HCT116 (cell line): ENCODE results near the gene SLC7A7.

Experiments
- CTCF ChIP-seq, 3 experiments: fragments of 200-600 bp in 1 of 3; sonication (generic) in 1 of 3; IDR thresholded peaks in 2 of 3; conservative IDR thresholded peaks in 1 of 3; 2 replicates each; pipeline ENCODE4 v1.5.1; 2012 to 2017; ENCODE audit warnings: low read depth in 2 of 3, low read length in 2 of 3, antibody characterized with exemption in 1 of 3, borderline replicate concordance in 1 of 3, control low read depth in 1 of 3, mild to moderate bottlenecking in 1 of 3, mixed read lengths in 1 of 3, mixed run types in 1 of 3, moderate library complexity in 1 of 3; ENCODE audit not compliant: insufficient read depth in 1 of 3
- POLR2A ChIP-seq: IDR thresholded peaks from 2 replicates; pipeline ENCODE4 v1.7.0; 2011; ENCODE audit warnings: borderline replicate concordance; ENCODE audit not compliant: insufficient read depth, insufficient read length; ENCODE audit errors: extremely low read depth

- TF ChIP-seq POLR2A = no peak
- no peak for TF ChIP-seq CTCF (IDR thresholded peaks at IDR 0.05 in 2 of 3, conservative IDR thresholded peaks at IDR 0.05 in 1 of 3; ENCODE audit: borderline replicate concordance in 1 of 3, insufficient read depth in 1 of 3, low read depth in 2 of 3, low read length in 2 of 3)
Measured at GRCh38 chr14:22798528-22798927, 16.7 kb downstream of the SLC7A7 start.
